HepG2 (cell line): ENCODE measurements around the gene CPLX1. TPM values are rescaled to one million over a fixed set of nuclear protein-coding genes. Genes with fewer than 3 reads are reported as not detected.

Source experiments
- ATF7 ChIP-seq, 2 experiments: fragments of 450-650 bp in 1 of 2; sonication (generic) in 1 of 2; formaldehyde crosslinking in 1 of 2; IDR thresholded peaks; 2 replicates each; pipeline versions ENCODE4 v1.4.0 to v1.6.1; 2016 to 2020; ENCODE audit warnings: antibody characterized with exemption in 1 of 2, mild to moderate bottlenecking in 1 of 2, missing genetic modification reagents in 1 of 2
- ATRX ChIP-seq: sonication (generic); formaldehyde crosslinking; IDR thresholded peaks from 2 replicates; pipeline ENCODE4 v1.4.0; 2020; ENCODE audit warnings: missing genetic modification reagents, borderline replicate concordance
- GFI1 ChIP-seq: sonication (generic); formaldehyde crosslinking; IDR thresholded peaks from 2 replicates; pipeline ENCODE4 v1.5.0; 2020; ENCODE audit warnings: missing genetic modification reagents, mild to moderate bottlenecking, borderline replicate concordance
- HIVEP1 ChIP-seq: sonication (generic); formaldehyde crosslinking; IDR thresholded peaks from 2 replicates; pipeline ENCODE4 v1.4.0; 2020; ENCODE audit warnings: mild to moderate bottlenecking, missing genetic modification reagents
- MZF1 ChIP-seq: sonication (generic); formaldehyde crosslinking; IDR thresholded peaks from 2 replicates; pipeline ENCODE4 v1.8.1; 2023; ENCODE audit warnings: mild to moderate bottlenecking, missing genetic modification reagents, borderline replicate concordance
- SIN3A ChIP-seq: IDR thresholded peaks from 2 replicates; pipeline ENCODE4 v1.6.1; 2011; ENCODE audit warnings: low read depth, mild to moderate bottlenecking, control low read depth, low read length, borderline replicate concordance
- XBP1 ChIP-seq: sonication (generic); formaldehyde crosslinking; IDR thresholded peaks from 2 replicates; pipeline ENCODE4 v1.5.0; 2020; ENCODE audit warnings: missing genetic modification reagents
- ZNF17 ChIP-seq: sonication (generic); formaldehyde crosslinking; IDR thresholded peaks from 2 replicates; pipeline ENCODE4 v1.5.0; 2020; ENCODE audit warnings: mild to moderate bottlenecking, missing genetic modification reagents
- ZNF382 ChIP-seq: sonication (generic); formaldehyde crosslinking; IDR thresholded peaks from 2 replicates; pipeline ENCODE4 v1.5.0; 2020; ENCODE audit warnings: missing genetic modification reagents, mild to moderate bottlenecking, borderline replicate concordance
- polyA plus RNA-seq, 8 experiments: library from polyadenylated mRNA; depleted of rRNA in 3 of 8; stranded (reverse) in 7 of 8; unstranded in 1 of 8; fragments of >200 nt; fragmentation: Illumina TruSeq in 4 of 8; extraction: Trizol in 4 of 8; gene quantifications; 2 replicates each; pipeline versions ENCODE4 v1.2.1 to v1.2.3, GENCODE V29; 2011 to 2016; ENCODE audit warnings: low read depth in 4 of 8, missing spikeins in 1 of 8, mixed read lengths in 1 of 8; ENCODE audit not compliant: insufficient read depth in 1 of 8
- total RNA-seq, 5 experiments: library from RNA; depleted of rRNA; stranded (reverse); fragments of >200 nt; fragmentation: Illumina TruSeq; extraction: Trizol; gene quantifications; 2 replicates each; pipeline ENCODE4 v1.2.3, GENCODE V29; 2016; ENCODE audit warnings: low read depth in 1 of 5
- TF ChIP-seq, protein P1 (sequence below), 2 experiments: fragments of 450-650 bp in 1 of 2; sonication (generic) in 1 of 2; formaldehyde crosslinking in 1 of 2; IDR thresholded peaks; 2 replicates each; pipeline versions ENCODE4 v1.6.1 to v1.8.0; 2016 to 2022; ENCODE audit warnings: antibody characterized with exemption in 1 of 2, mild to moderate bottlenecking in 1 of 2, missing genetic modification reagents in 1 of 2
- TF ChIP-seq, protein P2 (sequence below): sonication (generic); formaldehyde crosslinking; IDR thresholded peaks from 2 replicates; pipeline ENCODE4 v1.8.0; 2022; ENCODE audit warnings: missing genetic modification reagents, mild to moderate bottlenecking, moderate library complexity, borderline replicate concordance
- TF ChIP-seq, protein P3 (sequence below), 2 experiments: IDR thresholded peaks; 2 replicates each; pipeline ENCODE4 v1.6.1; 2011 to 2012; ENCODE audit warnings: low read length in 2 of 2, borderline replicate concordance in 1 of 2, low read depth in 1 of 2, mild to moderate bottlenecking in 1 of 2, moderate library complexity in 1 of 2

The CPLX1 gene
- total and polyA plus RNA-seq, 2 of the 13 experiments (the other 11 are each of a cell fraction or from before 2014, with no cell fraction given): 0.18 TPM

DNA sequence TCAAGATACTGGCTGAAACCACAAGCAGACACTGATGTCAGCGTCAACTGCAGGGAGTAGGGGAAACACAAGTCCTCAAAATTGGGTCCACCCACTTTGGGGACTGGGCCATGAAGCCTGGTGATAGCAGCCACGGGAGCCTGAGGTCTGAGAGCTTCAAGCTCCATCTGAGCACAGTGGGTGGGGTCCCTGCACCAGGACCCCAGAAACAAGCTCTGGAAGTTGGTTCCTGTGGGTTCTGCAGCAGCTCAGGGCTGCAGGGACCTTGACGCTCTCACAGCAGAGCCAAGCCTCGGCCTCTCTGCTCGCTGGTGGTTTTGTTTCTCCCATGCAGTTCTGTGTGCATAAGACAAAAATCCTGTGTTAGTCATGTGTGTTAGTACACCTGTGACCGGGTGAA, 54.5 kb downstream of the CPLX1 start (continued):
- TF ChIP-seq, protein P1, sequence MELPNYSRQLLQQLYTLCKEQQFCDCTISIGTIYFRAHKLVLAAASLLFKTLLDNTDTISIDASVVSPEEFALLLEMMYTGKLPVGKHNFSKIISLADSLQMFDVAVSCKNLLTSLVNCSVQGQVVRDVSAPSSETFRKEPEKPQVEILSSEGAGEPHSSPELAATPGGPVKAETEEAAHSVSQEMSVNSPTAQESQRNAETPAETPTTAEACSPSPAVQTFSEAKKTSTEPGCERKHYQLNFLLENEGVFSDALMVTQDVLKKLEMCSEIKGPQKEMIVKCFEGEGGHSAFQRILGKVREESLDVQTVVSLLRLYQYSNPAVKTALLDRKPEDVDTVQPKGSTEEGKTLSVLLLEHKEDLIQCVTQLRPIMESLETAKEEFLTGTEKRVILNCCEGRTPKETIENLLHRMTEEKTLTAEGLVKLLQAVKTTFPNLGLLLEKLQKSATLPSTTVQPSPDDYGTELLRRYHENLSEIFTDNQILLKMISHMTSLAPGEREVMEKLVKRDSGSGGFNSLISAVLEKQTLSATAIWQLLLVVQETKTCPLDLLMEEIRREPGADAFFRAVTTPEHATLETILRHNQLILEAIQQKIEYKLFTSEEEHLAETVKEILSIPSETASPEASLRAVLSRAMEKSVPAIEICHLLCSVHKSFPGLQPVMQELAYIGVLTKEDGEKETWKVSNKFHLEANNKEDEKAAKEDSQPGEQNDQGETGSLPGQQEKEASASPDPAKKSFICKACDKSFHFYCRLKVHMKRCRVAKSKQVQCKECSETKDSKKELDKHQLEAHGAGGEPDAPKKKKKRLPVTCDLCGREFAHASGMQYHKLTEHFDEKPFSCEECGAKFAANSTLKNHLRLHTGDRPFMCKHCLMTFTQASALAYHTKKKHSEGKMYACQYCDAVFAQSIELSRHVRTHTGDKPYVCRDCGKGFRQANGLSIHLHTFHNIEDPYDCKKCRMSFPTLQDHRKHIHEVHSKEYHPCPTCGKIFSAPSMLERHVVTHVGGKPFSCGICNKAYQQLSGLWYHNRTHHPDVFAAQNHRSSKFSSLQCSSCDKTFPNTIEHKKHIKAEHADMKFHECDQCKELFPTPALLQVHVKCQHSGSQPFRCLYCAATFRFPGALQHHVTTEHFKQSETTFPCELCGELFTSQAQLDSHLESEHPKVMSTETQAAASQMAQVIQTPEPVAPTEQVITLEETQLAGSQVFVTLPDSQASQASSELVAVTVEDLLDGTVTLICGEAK (IDR thresholded peaks at IDR 0.05): no peak
- TF ChIP-seq, protein P1 (CRISPR knock-in tag; IDR thresholded peaks at IDR 0.05): no peak
- no peak for TF ChIP-seq HIVEP1 (CRISPR knock-in tag)
- TF ChIP-seq, protein P2, sequence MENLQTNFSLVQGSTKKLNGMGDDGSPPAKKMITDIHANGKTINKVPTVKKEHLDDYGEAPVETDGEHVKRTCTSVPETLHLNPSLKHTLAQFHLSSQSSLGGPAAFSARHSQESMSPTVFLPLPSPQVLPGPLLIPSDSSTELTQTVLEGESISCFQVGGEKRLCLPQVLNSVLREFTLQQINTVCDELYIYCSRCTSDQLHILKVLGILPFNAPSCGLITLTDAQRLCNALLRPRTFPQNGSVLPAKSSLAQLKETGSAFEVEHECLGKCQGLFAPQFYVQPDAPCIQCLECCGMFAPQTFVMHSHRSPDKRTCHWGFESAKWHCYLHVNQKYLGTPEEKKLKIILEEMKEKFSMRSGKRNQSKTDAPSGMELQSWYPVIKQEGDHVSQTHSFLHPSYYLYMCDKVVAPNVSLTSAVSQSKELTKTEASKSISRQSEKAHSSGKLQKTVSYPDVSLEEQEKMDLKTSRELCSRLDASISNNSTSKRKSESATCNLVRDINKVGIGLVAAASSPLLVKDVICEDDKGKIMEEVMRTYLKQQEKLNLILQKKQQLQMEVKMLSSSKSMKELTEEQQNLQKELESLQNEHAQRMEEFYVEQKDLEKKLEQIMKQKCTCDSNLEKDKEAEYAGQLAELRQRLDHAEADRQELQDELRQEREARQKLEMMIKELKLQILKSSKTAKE (CRISPR knock-in tag): no peak
- TF ChIP-seq ZNF382 (CRISPR knock-in tag): no peak
- no peak for TF ChIP-seq GFI1 (CRISPR knock-in tag)
- TF ChIP-seq XBP1 (CRISPR knock-in tag): no peak
- TF ChIP-seq ATF7 (IDR thresholded peaks at IDR 0.05): no peak
- TF ChIP-seq ATF7 (CRISPR knock-in tag; IDR thresholded peaks at IDR 0.05): no peak
- TF ChIP-seq, protein P3, sequence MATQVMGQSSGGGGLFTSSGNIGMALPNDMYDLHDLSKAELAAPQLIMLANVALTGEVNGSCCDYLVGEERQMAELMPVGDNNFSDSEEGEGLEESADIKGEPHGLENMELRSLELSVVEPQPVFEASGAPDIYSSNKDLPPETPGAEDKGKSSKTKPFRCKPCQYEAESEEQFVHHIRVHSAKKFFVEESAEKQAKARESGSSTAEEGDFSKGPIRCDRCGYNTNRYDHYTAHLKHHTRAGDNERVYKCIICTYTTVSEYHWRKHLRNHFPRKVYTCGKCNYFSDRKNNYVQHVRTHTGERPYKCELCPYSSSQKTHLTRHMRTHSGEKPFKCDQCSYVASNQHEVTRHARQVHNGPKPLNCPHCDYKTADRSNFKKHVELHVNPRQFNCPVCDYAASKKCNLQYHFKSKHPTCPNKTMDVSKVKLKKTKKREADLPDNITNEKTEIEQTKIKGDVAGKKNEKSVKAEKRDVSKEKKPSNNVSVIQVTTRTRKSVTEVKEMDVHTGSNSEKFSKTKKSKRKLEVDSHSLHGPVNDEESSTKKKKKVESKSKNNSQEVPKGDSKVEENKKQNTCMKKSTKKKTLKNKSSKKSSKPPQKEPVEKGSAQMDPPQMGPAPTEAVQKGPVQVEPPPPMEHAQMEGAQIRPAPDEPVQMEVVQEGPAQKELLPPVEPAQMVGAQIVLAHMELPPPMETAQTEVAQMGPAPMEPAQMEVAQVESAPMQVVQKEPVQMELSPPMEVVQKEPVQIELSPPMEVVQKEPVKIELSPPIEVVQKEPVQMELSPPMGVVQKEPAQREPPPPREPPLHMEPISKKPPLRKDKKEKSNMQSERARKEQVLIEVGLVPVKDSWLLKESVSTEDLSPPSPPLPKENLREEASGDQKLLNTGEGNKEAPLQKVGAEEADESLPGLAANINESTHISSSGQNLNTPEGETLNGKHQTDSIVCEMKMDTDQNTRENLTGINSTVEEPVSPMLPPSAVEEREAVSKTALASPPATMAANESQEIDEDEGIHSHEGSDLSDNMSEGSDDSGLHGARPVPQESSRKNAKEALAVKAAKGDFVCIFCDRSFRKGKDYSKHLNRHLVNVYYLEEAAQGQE (IDR thresholded peaks at IDR 0.05; ENCODE audit: borderline replicate concordance in 1 of 2, low read depth in 1 of 2, low read length in 2 of 2): no peak
- no peak for TF ChIP-seq SIN3A
- no peak for TF ChIP-seq ZNF17 (CRISPR knock-in tag)
- TF ChIP-seq ATRX (CRISPR knock-in tag): no peak
- TF ChIP-seq MZF1 (CRISPR knock-in tag): no peak
